ENCODE measurements around the gene BEX4.
"Not testable (repeated sequence)": the region's sequence is repeated elsewhere in the genome, so short reads cannot be mapped to it uniquely, and the experiment has no call there.

Gene BEX4

DNA sequence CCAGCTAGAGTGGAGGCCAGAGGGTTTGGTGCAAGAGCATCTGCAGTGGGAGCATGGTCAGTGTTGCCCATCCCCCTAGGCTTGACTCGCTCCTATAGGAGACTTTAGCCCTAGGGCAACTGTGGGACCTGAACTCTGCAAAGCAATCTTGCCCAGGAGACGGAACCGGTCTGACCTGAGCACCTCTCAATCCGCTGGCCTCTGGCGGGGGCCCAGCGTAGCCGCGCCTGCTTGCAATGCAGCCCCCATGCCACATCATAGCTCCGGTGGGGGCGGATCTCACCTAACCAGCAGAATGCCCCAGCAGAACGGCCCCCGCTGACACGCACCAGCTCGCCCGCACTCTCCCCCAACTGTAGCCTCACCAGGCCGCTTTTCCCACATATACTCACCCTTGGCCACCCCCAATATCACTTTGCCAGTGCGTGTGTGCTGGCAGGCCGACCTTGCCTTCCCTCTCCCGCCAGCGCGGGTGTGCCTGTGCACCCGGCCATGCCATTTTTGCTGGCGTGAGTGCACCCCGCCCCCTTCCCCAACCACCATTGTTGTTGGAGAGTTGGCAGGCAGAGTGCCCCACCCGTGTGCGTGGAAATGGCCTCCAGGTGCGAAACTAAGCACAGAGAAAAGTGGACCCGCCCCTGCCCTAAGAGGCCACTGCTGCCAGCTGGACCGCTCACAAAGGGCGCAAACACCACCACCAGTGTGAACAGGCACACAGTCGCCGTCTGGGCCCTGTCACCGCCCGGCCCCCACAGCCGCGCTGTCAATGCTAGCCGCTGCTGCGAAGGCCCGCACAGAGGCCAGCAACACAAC, 5.8 kb downstream of the BEX4 start:
- H3F3A ChIP-seq (ENCODE audit: control insufficient read depth, insufficient read depth), result no peaks in the 10 kb centered on the region
- H3K4me1 ChIP-seq (ENCODE audit: control insufficient read depth, low read length), result no peaks in the 10 kb centered on the region
- no peaks in the 10 kb centered on the region for H3K79me2 ChIP-seq (ENCODE audit: control insufficient read depth, low read length)
- H3K4me2 ChIP-seq (ENCODE audit: low read length), result no peak overlapping the region
- no peaks in the 10 kb centered on the region for H3K36me3 ChIP-seq (ENCODE audit: control insufficient read depth, low read length)
- no peaks in the 10 kb centered on the region for H4K20me1 ChIP-seq (ENCODE audit: control insufficient read depth, insufficient read depth, low read depth, low read length)
- H3K9me2 ChIP-seq (replicated peaks; ENCODE audit: control insufficient read depth, low read length), result no peaks in the 10 kb centered on the region
- no peak overlapping the region for H3K27ac ChIP-seq (ENCODE audit: low read depth, low read length)
- TF ChIP-seq EZH2phosphoT487 (IDR thresholded peaks at IDR 0.05; ENCODE audit: borderline replicate concordance, low read length), result no peak
- TF ChIP-seq, protein P1, sequence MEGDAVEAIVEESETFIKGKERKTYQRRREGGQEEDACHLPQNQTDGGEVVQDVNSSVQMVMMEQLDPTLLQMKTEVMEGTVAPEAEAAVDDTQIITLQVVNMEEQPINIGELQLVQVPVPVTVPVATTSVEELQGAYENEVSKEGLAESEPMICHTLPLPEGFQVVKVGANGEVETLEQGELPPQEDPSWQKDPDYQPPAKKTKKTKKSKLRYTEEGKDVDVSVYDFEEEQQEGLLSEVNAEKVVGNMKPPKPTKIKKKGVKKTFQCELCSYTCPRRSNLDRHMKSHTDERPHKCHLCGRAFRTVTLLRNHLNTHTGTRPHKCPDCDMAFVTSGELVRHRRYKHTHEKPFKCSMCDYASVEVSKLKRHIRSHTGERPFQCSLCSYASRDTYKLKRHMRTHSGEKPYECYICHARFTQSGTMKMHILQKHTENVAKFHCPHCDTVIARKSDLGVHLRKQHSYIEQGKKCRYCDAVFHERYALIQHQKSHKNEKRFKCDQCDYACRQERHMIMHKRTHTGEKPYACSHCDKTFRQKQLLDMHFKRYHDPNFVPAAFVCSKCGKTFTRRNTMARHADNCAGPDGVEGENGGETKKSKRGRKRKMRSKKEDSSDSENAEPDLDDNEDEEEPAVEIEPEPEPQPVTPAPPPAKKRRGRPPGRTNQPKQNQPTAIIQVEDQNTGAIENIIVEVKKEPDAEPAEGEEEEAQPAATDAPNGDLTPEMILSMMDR (IDR thresholded peaks at IDR 0.05; ENCODE audit: low read depth, low read length, poor library complexity, severe bottlenecking), result no peak
- no peaks in the 10 kb centered on the region for H3K9me3 ChIP-seq (ENCODE audit: control insufficient read depth, insufficient read depth, low read length)
- H3K4me3 ChIP-seq (ENCODE audit: low read length), result no peak overlapping the region
- H3K27me3 ChIP-seq (ENCODE audit: control insufficient read depth, low read length), result no peaks in the 10 kb centered on the region

DNA sequence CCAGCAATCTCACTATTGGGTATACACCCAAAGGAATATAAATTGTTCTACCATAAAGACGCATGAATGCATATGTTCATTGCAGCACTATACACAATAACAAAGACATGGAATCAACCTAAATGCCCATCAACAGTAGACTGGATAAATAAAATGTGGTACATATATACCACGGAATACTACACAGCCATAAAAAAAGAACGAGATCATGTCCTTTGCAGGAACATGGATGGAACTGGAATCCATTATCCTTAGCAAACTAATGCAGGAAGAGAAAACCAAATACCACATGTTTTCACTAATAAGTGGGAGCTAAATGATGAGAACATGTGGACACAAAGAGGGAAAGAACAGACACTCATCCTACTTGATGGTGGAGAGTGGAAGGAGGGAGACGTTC, 11.0 kb downstream of the BEX4 start:
- not testable (repeated sequence) for H3K4me1 ChIP-seq (ENCODE audit: control insufficient read depth, low read length); H3K27me3 ChIP-seq (ENCODE audit: control insufficient read depth, low read length); H3K36me3 ChIP-seq (ENCODE audit: control insufficient read depth, low read length); H3K4me2 ChIP-seq (ENCODE audit: low read length); H4K20me1 ChIP-seq (ENCODE audit: control insufficient read depth, insufficient read depth, low read depth, low read length); H3K9me3 ChIP-seq (ENCODE audit: control insufficient read depth, insufficient read depth, low read length); H3K27ac ChIP-seq (ENCODE audit: low read depth, low read length); H3K9me2 ChIP-seq (replicated peaks; ENCODE audit: control insufficient read depth, low read length); H3K4me3 ChIP-seq (ENCODE audit: low read length); H3F3A ChIP-seq (ENCODE audit: control insufficient read depth, insufficient read depth); H3K79me2 ChIP-seq (ENCODE audit: control insufficient read depth, low read length)

DNA sequence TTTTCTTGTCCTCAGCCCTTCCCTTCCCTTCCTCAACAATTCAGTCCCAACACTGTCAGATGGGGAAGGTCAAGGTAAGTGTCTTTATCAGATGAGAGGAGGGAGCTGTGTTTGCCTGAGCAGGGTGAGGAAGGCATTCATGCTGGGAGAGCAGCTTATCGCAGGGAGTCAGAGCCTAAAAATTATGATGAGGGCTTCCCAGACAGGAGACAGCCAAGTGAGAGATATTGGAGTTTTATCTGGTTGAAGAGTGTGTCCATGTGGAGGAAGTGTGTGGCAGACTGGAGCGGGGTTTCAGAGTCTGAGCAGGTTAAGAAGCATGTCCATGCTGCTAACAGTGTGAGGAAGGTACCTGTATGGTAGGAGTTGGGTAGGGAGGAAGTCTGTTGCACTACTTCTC, 18.4 kb downstream of the BEX4 start:
- TF ChIP-seq EZH2phosphoT487 (IDR thresholded peaks at IDR 0.05; ENCODE audit: borderline replicate concordance, low read length), result no peak
- TF ChIP-seq, protein P1 (IDR thresholded peaks at IDR 0.05; ENCODE audit: low read depth, low read length, poor library complexity, severe bottlenecking), result no peak
- H3K9me3 ChIP-seq (ENCODE audit: control insufficient read depth, insufficient read depth, low read length), result no peaks in the 10 kb centered on the region
- no peaks in the 10 kb centered on the region for H3K4me1 ChIP-seq (ENCODE audit: control insufficient read depth, low read length)
- no peaks in the 10 kb centered on the region for H3K36me3 ChIP-seq (ENCODE audit: control insufficient read depth, low read length)
- no peak overlapping the region for H3K4me3 ChIP-seq (ENCODE audit: low read length)
- no peaks in the 10 kb centered on the region for H4K20me1 ChIP-seq (ENCODE audit: control insufficient read depth, insufficient read depth, low read depth, low read length)
- H3F3A ChIP-seq (ENCODE audit: control insufficient read depth, insufficient read depth), result no peaks in the 10 kb centered on the region
- H3K9me2 ChIP-seq (replicated peaks; ENCODE audit: control insufficient read depth, low read length), result no peaks in the 10 kb centered on the region
- H3K79me2 ChIP-seq (ENCODE audit: control insufficient read depth, low read length), result no peaks in the 10 kb centered on the region
- no peak overlapping the region for H3K27ac ChIP-seq (ENCODE audit: low read depth, low read length)
- H3K27me3 ChIP-seq (ENCODE audit: control insufficient read depth, low read length), result no peaks in the 10 kb centered on the region
- H3K4me2 ChIP-seq (ENCODE audit: low read length), result no peak overlapping the region

DNA sequence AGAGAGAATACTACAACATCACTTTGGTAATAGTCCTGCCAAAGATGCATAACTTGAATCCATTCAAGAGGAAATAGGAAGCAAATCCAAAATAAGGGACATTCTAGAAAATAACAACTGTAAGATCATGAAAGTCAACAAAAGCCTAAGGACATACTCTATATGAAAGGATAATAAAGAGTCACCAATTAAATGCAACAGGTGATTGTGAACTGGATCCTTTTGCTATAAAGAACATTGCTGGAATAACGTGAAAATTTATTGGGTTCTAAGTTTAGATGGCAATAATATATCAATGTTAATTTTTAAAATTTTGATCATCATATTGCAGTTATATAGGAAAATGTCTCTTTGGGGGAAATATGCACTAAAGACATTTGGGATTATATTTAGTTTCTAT, 20.0 kb downstream of the BEX4 start:
- TF ChIP-seq, protein P1 (IDR thresholded peaks at IDR 0.05; ENCODE audit: low read depth, low read length, poor library complexity, severe bottlenecking), result no peak
- TF ChIP-seq EZH2phosphoT487 (IDR thresholded peaks at IDR 0.05; ENCODE audit: borderline replicate concordance, low read length), result no peak
- no peaks in the 10 kb centered on the region for H3K36me3 ChIP-seq (ENCODE audit: control insufficient read depth, low read length)
- no peaks in the 10 kb centered on the region for H3K9me2 ChIP-seq (replicated peaks; ENCODE audit: control insufficient read depth, low read length)
- H3K9me3 ChIP-seq (ENCODE audit: control insufficient read depth, insufficient read depth, low read length), result no peaks in the 10 kb centered on the region
- no peaks in the 10 kb centered on the region for H4K20me1 ChIP-seq (ENCODE audit: control insufficient read depth, insufficient read depth, low read depth, low read length)
- no peaks in the 10 kb centered on the region for H3K4me1 ChIP-seq (ENCODE audit: control insufficient read depth, low read length)
- no peak overlapping the region for H3K4me2 ChIP-seq (ENCODE audit: low read length)
- no peaks in the 10 kb centered on the region for H3K79me2 ChIP-seq (ENCODE audit: control insufficient read depth, low read length)
- H3F3A ChIP-seq (ENCODE audit: control insufficient read depth, insufficient read depth), result no peaks in the 10 kb centered on the region
- H3K27me3 ChIP-seq (ENCODE audit: control insufficient read depth, low read length), result no peaks in the 10 kb centered on the region
- H3K4me3 ChIP-seq (ENCODE audit: low read length), result no peak overlapping the region
- H3K27ac ChIP-seq (ENCODE audit: low read depth, low read length), result no peak overlapping the region

DNA sequence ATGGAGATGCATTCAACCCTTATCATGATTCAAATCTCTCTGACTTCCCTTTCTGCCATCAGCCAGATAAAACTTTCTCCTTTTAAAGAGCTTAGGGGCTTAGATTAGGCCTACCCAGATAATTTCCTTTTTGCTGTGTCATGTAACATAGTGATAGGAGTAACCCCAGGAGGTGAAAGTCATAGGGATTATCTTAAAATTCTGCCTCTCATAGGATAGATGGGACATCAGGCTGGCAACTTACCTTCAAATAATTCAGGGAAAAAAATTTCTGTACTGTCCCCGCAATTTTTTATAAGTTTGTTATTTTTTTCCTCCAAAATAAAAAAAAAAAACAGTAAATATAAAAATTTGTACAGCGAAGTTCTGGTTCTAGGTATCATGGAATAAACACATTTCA, 20.7 kb downstream of the BEX4 start:
- H3K9me2 ChIP-seq (replicated peaks; ENCODE audit: control insufficient read depth, low read length); H3K9me3 ChIP-seq (ENCODE audit: control insufficient read depth, insufficient read depth, low read length); H3K36me3 ChIP-seq (ENCODE audit: control insufficient read depth, low read length); H3K4me3 ChIP-seq (ENCODE audit: low read length); H4K20me1 ChIP-seq (ENCODE audit: control insufficient read depth, insufficient read depth, low read depth, low read length); H3K27me3 ChIP-seq (ENCODE audit: control insufficient read depth, low read length); H3K27ac ChIP-seq (ENCODE audit: low read depth, low read length); H3K4me1 ChIP-seq (ENCODE audit: control insufficient read depth, low read length); H3K79me2 ChIP-seq (ENCODE audit: control insufficient read depth, low read length); H3F3A ChIP-seq (ENCODE audit: control insufficient read depth, insufficient read depth); H3K4me2 ChIP-seq (ENCODE audit: low read length): not testable (repeated sequence)
